Astrocyte of the hippocampus (primary cell): Measurements from ENCODE around the gene MIOS.
A peak's percentile ranks its signal among the peaks of the same experiment; 100 is the strongest.

Source experiments
- DNase-seq: peaks from one replicate; pipeline ENCODE4 v3.0.0; 2011; ENCODE audit warnings: low read depth, low spot score

Gene MIOS

DNA sequence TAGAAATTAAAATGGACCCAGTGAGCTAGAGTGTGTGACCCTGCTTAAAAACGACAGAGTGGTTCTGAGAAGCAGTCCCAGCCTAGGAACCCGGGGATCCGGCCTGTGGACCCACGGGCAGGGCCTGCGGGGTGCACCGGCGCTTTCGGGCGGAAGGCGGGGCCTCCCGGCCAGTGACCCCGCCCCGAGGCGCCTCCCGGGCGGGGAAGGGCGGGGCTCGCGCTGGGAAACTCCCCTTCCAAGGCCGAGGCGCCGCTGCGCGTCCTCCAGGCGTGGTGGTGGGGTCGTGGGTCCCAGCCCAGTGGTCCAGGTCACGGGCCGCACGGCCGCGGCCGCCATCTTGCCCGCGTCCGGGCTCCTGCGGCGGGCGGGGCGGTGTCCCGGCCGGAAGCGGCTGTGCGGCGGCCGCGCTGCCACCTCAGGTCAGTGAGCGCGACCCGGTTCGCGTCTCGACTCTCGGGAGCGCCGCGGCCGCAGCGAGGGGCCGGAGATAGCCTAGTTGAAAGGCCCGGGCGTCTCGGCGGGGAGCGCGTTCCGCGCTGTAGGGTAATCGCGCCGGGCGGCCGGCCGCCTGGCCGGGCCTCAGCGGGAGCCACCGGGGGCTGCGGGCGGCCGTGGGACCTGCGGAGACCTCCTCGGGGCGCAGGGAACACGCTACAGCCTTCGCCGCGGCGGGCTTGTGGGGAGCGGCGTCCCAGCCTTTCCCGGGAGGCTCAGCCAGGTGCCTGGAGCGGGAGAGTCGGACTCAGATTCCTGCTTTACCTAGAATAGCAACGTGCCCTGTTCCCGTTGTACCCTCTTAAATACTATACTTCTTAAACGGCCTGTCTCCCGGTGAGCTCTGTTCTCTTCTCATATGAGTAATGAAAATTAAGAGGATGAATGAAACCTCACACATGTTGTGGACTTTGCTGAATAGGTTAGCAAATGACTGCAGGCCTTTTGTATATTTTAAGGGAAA lies at the start of gene MIOS:
Gene MIOS, plus strand, starts transcription at position 234 of the 961 bp plus-strand sequence. CDS start 5,592 bp downstream, outside the sequence.
- DNase-seq: peak; percentile 92

DNA sequence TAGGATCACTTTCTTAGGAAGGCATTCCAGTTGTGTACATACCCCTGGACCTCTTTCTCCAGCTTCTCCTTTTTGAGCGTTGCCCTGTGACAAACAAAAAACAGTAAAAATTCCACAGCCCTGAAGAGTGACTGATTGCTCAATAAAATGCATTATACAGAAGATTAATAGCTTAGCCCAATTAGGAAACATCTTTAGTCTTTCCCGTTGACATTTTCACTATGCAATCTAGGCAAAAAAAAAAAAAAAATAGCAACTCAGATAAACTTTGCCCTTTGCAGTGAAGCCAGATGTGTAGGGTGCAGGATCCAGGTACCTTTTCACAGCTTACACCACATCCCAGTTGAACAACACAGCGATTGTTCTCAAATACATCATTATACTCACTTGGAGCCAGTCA lies 48.9 kb upstream of the MIOS start:
- DNase-seq: no peak

DNA sequence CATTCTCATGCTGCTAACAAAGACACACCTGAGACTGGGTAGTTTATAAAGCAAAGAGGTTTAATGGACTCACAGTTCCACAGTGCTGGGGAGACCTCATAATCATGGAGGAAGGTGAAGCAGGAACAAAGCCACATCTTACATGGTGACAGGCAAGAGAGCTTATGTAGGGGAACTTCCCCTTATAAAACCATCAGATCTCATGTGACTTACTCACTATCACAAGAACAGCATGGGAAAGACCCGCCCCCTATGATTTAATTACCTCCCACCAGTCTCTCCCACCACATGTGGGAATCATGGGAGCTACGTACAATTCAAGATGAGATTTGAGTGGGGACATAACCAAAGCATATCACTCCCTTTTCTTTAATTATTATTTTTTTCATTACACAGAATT lies 47.6 kb upstream of the MIOS start:
- no peak for DNase-seq

DNA sequence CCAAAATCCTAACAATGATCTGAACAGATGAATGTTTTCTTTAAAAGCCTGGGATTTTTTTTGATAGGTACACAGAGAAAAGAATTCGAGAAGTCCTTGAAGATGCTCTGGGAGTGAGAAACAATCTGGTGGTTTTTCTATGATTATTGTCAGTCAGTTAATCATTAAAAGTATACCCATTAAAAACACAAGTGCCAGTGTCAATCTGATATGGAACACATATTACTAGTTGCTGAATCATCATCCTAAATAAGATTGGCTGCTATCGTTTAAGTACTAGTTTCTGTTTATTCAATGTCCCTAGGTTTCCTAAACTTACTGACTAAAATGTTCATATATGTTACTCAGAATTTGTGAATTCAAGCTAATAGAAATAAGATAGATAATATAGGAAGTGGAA lies 47.2 kb upstream of the MIOS start:
- DNase-seq: no peak

DNA sequence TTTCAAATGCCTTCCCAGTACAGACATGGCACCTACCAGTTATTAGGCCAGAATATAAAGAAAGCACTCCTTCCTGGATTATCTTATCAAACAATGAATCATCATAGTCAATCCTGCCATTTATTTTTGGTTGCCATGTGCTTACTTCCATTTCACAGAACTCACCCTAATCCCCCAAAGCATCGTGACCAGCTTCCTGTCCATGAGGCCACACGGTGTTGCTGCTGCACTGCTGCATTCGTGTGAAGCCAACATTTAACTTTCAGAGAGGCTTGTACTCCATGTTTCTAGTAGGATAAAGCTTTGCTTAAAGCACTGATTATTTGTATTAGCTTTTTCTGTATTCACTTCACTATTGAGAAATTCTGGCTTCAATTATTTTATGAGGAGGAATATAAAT lies 45.4 kb upstream of the MIOS start:
- no peak for DNase-seq

DNA sequence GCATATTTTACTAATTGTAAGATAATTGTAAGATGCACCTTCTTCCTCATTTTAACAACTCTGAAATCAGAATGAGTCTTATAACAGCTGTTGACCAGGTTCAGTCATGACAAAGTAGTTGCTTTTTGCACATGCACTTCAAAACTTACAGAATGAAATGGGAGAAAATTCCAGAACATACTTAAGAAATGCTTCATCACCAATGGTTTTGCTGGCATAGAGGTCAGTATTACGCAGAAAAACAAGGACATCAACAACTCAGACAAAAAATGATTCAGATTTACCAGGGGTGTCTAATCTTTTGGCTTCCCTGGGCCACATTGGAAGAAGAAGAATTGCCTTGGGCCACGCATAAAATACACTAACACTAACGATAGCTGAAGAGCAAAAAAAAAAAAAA lies 44.3 kb upstream of the MIOS start:
- no peak for DNase-seq

DNA sequence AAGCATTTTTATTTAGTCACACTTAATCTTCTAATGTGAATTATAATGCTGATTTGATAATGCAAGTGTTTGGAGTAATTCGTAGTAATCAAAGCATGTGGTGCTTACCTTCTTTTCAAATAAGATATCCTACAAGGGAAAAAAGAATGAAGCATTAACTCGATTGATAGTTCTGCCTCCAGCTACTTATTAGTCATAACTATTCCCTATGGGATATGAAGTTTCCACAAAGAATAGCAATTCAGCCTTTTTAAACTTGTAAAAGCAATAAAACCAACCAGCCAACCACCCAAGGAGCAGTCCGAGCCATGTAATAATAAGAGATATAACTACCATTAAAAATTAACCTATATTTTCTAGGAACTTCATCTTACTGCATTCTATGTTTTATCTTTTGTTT lies 42.6 kb upstream of the MIOS start:
- DNase-seq: no peak

DNA sequence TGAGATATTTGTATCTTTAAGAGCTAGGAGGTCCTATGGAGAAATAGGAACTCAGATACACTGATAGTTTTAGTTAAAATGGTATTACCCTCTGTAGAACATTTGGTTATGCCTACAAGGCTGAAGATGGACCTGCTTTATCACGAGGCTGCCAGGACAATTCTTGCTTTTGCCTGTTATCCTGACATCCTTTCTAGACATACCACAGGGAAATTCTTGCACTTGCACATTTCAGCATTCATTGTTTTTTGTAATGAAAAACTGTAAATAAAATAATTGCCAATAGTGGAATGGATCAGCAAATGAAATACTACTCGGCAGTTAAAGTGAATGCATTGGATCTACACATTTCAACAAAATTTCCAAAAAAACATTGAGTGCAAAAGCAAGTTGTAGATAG lies 40.7 kb upstream of the MIOS start:
- no peak for DNase-seq

DNA sequence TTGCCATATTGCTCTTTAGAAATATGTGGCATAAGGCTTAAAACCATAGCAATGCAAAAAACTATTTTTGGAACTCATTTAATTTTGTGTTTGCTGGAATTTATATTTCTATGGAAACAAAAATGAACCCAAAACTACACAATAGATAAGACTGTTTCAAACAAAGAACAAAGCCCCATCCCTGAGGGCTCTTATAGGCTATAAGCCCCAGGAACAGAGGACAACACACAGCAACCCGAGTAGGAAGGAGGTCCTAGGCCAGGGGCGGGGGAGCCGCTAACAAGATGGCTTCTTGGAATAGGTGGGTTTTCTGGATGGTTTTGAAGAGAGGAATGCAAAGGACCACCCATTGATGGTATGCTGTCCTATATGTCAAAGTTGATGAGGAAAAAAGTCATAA lies 39.6 kb upstream of the MIOS start:
- DNase-seq: no peak

DNA sequence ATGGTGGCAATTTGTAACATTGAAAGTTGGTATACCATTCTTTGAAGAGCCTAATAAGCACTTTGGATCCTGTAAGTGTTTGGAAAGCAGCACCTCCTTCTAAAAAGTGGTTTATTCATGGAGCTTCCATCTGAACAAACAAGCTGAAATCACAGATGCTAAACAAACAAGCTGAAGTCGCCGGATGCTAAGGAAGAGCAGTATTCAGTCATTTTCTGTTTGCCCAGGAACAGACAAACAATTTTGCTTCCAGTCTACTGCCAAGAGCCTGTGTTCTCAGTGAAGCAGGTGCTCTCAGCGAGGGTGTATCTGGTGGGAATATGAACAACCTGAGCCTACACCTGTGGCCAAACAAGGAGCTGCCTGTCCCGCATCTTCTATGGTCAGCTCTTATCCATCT lies 37.4 kb upstream of the MIOS start:
- DNase-seq: no peak

DNA sequence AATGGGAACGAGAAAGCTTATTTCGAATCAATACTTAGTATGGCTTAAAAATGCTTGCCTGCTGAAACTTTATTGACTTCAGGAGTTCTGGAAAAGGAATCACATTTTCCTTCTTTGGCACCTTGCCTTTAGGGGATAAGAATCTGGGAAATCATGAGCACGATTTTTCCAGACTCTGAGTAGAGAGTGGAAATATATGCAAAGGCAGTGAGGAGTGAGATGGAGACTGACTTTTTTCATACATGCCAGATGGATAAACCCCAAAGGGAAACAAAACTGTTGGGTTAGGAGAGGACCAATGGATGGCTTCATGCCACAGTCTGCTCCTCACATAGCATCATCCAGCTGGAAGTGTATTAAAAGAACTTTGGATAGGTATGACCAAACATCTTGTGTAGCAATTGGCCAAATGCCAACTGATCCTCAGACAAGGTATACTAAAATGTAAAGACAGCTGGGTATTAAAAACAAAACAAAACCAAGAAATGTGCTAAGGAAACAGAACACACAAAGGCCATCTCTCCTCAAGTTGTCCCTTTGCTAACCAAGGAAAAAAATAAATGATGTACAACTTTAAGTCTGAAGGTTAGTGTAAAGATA lies 32.8 kb upstream of the MIOS start:
- DNase-seq: no peak

DNA sequence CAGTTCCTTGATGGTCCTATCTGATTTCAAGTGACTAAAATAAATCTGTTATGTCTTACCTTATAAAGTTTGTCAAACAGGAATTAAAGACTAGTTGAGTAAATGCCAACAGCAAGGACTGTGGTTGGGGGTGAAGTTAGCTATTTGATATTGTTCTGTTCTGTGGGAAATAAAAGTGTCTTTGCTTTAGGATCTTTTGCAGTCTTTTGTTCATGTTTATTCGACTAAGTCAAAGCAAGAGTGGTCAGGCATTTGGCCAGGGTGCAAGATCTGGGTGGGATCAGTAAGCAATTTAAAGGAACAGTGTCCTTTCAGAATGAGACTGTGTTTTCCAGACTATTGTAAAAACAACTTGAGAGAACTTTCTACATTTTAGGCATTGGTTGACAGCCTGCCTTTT lies 31.0 kb upstream of the MIOS start, which contains the start of gene COL28A1:
Gene COL28A1, minus strand, starts transcription at position 183 of the 400 bp plus-strand sequence. CDS start 2,998 bp downstream, outside the sequence.
- peak; percentile 58 for DNase-seq

DNA sequence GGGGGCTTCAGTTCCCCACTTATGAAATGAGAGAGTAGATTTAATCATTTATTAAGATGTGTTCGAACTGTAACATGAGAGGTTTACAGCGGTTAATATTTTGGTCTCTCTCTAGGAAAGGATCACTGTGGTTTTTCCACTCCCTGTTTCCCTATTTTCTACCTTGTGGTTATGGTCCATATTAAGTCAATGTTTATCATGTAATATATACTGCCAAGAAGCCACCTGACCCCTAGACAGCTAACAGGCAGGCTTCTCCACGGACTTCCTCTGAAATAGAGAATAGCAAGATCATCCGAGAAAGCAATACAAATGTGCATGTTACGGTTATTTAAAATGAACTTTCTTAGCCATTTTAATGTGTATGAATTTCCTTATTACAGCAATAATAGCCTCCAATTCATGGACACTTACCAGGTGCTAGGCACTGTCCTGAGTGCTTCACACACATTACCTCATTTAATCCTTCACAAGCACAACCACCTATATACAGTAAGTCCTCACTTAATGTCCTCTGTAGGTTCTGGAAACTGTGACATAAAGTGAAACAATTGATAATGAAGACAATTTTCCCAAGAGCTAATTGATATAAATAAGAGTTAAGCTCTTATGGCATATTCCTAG lies 30.2 kb upstream of the MIOS start:
- no peak for DNase-seq

DNA sequence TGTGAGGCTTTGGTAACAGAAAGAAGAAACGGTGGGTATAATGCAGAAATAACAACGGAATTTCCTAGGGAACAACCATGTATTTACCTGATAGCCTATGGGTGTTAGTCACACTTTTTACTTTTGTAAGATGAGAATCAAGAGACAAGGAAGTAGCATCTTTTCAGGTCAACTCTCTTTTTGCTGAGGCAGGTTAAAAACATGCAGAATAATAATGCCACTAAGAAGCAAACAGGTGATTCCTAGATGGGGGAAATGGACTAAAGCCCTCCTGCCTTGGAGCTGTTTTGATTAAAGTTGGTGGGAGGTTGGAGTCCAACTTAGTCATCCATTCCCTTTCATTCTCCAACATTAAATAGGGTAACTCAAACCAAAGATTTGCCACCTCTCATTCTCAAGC lies 29.0 kb upstream of the MIOS start:
- DNase-seq: no peak

DNA sequence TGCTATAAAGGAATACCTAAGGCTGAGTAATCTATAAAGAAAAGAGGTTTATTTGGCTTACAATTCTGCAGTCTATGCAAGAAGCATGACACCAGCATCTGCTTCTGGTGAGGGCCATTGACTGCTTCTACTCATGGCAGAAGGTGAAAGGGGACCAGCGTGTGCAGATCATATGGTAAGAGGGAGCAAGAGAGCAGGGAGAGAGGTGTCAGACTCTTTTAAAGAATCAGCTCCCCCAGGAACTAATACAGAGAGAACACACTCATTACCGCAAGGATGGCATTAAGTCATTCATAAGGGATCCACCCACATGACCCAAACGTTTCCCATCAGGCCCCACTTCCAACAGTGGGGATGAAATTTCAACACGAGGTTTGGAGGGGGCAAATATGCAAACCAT lies 27.5 kb upstream of the MIOS start:
- no peak for DNase-seq

DNA sequence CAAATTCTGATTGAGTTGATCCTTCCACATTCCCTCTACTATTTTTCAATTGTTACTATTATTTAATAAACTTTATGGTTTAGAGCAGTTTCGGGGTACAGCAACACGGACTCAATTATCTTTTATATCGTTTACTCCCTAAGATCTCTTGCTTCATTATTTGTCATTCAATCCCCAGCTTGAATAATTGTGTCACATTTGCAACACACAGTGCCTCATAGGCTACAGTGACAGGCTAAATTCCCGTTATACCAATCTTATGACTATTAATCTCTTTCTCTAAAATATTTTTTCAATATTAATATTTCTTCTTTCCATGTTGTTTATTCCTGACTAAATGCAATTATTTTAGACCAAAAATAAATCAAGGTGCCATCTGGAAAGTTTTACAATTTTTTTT lies 27.0 kb upstream of the MIOS start:
- no peak for DNase-seq

DNA sequence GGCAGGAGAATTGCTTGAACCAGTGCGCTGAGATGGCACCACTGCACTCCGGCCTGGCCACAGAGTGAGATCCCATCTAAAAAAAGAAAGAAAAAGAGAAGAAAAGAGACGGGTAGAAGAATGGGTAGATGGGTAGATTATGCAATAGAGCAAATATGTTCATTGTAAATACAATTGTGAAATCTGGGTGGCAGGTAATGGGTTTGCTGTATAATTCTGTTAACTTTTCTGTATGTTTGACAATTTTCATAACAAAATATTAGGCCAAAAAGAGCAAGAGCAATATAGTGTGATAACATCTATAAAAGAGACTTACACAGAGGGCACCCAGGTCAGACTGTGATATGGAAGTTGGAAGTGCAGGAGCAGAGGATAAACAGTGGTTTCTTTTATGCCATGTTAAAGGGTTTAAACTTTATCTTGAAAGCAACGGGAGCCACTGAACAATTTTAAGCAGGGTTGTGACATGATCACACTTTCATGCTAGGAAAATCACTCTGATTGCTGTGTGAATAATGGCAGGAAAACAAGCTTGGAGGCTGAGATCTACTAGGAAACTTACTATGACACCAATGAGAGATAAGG lies 24.3 kb upstream of the MIOS start:
- DNase-seq: no peak

DNA sequence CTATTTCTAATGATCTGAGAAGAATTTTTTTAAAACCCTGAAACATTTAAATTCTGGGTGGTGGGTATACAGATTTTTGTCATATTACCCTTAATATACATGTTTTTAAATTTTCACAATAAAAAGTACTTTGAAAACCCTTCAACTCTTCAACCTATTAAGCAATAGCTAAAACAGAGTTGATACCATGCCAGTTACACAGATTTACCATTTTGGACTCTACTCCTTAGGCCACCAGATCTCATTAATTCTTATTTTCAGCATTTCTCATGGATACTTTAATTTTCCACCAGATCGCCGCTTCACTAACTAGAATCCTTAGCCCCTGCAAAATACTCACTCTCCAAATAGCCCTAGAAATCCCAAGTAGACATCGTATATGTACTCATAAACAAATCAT lies 18.3 kb upstream of the MIOS start:
- no peak for DNase-seq

DNA sequence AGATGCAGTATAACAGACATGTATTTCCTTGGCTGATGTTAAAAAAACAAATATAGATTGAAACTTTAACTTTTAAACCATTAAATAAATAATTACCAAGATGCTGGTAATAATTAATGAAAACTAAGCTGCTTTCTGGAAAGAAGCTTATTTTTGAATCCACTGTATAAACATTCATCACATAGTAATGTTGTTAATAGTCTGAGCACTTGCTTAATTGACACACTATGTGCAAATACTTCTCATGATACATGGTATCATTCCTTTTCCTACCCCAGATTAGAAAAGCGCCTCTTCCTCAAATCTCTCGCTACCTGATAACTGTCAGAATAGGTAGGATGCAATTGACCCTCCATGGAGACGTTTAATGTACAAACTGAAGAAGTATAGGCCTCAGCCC lies 16.0 kb upstream of the MIOS start:
- no peak for DNase-seq

DNA sequence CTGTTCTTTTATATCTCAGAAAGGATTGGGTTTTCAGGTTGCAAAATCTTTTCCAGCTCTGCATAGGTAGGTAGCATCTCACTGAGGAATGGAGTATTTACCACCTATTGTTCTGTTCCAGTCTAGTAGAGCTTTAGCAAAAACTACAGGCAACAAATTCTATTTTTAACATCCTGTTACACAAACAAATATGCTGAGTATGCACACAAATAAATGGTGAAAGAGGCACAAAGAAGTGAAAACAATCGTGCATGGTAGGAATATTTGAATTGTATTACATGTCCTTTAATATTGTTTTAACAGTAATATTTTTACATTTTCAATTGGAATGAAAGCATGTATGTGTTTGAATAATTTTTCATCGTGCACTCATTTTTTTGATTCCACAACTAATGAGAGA lies 14.5 kb upstream of the MIOS start:
- no peak for DNase-seq

DNA sequence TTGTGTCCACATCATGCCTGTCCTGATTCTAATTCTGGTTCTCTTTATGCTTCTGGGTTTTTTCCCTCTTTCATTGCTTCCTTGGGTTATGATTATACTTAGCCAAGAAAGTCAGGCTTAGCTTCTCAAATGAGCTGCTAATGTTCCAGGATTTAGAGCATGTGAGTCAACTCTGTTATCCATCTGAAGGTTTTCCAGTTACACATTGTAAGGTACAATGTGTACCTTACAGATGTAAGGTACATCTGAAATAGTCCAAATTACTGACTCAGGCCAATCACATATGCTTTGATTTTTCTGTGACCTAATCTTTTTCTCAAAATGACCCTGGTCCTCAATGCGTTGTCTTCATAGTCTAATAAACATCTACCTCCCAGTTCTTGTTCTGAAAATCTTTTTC lies 13.3 kb upstream of the MIOS start:
- peak; percentile 26 for DNase-seq

DNA sequence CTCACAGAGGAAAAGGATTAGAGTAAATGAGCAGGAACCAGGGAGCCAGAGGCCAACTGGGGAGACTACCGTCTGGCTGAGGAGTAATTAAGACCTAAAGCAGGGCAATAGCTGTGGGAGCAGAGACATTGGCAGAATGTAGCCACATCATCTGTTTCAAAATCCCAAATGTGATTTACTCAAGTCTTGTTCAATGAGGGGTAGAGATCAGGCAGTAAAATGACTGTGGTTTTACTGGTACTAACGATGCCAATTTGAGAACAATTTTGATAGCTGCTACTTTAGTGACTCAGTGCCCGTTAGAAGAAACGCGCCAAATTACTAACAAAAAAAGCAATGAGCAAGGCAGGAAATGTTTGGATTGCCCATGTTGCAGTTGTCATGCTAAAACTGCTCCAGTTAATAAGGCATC lies 12.7 kb upstream of the MIOS start:
- peak; percentile 83 for DNase-seq
